Measurements from ENCODE around the gene KLK12.

The KLK12 gene

GRCh38 chr19:51070334-51071094, 35.7 kb upstream of the KLK12 start:
- in situ Hi-C loops (cut with HindIII; ENCODE audit: low sequenced_read_pairs) = no loop called here
- TF ChIP-seq CTCF (IDR thresholded peaks at IDR 0.05; ENCODE audit: low read depth, low read length, missing control alignments) = no peak
- no peak for DNase-seq (ENCODE audit: low read depth)
- H3K4me3 ChIP-seq (ENCODE audit: low read depth, low read length) = no peak overlapping the region

GRCh38 chr19:51066393-51067186, 31.8 kb upstream of the KLK12 start:
- in situ Hi-C loops (cut with HindIII; ENCODE audit: low sequenced_read_pairs) = no loop called here
- DNase-seq (ENCODE audit: low read depth) = no peak
- no peak overlapping the region for H3K4me3 ChIP-seq (ENCODE audit: low read depth, low read length)
- TF ChIP-seq CTCF (IDR thresholded peaks at IDR 0.05; ENCODE audit: low read depth, low read length, missing control alignments) = no peak

- in situ Hi-C loops (cut with HindIII; ENCODE audit: low sequenced_read_pairs) = no loop called here
- TF ChIP-seq CTCF (IDR thresholded peaks at IDR 0.05; ENCODE audit: low read depth, low read length, missing control alignments) = no peak
- DNase-seq (ENCODE audit: low read depth) = no peak
- H3K4me3 ChIP-seq (ENCODE audit: low read depth, low read length) = no peak overlapping the region
Observed at GRCh38 chr19:51065221-51065960, 30.6 kb upstream of the KLK12 start.

GRCh38 chr19:51064534-51065220, 29.9 kb upstream of the KLK12 start, which contains the start of gene KLK13:
KLK13 (minus strand) TSS chr19:51065092; CDS start chr19:51065067, 25 bp downstream.
- no peak for DNase-seq (ENCODE audit: low read depth)
- in situ Hi-C loops (cut with HindIII; ENCODE audit: low sequenced_read_pairs) = no loop called here
- no peak within 1 kb of the TSS for H3K4me3 ChIP-seq (ENCODE audit: low read depth, low read length)
- TF ChIP-seq CTCF (IDR thresholded peaks at IDR 0.05; ENCODE audit: low read depth, low read length, missing control alignments) = no peak

- H3K4me3 ChIP-seq (ENCODE audit: low read depth, low read length) = no peak overlapping the region
- no peak for TF ChIP-seq CTCF (IDR thresholded peaks at IDR 0.05; ENCODE audit: low read depth, low read length, missing control alignments)
- no peak for DNase-seq (ENCODE audit: low read depth)
- in situ Hi-C loops (cut with HindIII; ENCODE audit: low sequenced_read_pairs) = no loop called here
Observed at GRCh38 chr19:51063664-51064063, 28.9 kb upstream of the KLK12 start.

GRCh38 chr19:51060973-51061372, 26.2 kb upstream of the KLK12 start:
- in situ Hi-C loops (cut with HindIII; ENCODE audit: low sequenced_read_pairs) = no loop called here
- DNase-seq (ENCODE audit: low read depth) = no peak
- no peak overlapping the region for H3K4me3 ChIP-seq (ENCODE audit: low read depth, low read length)
- TF ChIP-seq CTCF (IDR thresholded peaks at IDR 0.05; ENCODE audit: low read depth, low read length, missing control alignments) = no peak

All from astrocyte of the cerebellum (primary cell).